ENCODE data around the gene RPUSD3.
A peak's percentile ranks its signal among the peaks of the same experiment; 100 is the strongest.
"Not testable (repeated sequence)": the region's sequence is repeated elsewhere in the genome, so short reads cannot be mapped to it uniquely, and the experiment has no call there.

The RPUSD3 gene, protein sequence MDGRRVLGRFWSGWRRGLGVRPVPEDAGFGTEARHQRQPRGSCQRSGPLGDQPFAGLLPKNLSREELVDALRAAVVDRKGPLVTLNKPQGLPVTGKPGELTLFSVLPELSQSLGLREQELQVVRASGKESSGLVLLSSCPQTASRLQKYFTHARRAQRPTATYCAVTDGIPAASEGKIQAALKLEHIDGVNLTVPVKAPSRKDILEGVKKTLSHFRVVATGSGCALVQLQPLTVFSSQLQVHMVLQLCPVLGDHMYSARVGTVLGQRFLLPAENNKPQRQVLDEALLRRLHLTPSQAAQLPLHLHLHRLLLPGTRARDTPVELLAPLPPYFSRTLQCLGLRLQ

GRCh38 chr3:9843715-9844438 lies at the start of gene RPUSD3:
TSS of gene RPUSD3 (minus strand) at chr3:9844008. CDS start at chr3:9843990, 18 bp downstream.
- peak; percentile 95 to 96 for DNase-seq (ENCODE audit: low read depth in 2 of 2, low spot score in 1 of 2)

DNA sequence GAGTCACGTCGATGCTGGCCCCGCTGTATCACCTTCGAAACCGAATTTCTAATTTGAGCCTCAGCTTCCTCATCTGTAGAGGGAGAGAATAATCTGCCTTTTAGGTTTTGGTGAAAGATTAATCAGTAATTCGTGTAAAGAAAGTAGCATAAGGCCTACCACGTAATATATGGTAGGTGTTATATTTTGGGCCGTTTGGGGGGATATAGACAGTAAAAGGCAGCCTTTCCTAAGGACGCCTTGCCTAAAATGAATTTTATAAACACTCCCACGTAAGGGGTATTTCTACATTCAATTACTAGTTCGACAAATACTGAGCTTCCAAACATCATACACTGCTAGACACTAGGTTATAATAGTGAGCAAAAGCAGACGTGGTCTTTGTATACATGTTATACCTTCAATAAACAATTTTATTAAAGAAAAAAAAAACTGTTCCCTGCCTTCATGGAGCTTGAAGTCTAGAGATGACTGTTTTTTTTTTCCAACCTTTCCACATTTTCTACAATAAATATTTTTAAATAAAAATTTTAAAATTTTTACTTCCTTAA lies 47.3 kb upstream of the RPUSD3 start:
- no peak for DNase-seq (ENCODE audit: low read depth in 2 of 2, low spot score in 1 of 2)

DNA sequence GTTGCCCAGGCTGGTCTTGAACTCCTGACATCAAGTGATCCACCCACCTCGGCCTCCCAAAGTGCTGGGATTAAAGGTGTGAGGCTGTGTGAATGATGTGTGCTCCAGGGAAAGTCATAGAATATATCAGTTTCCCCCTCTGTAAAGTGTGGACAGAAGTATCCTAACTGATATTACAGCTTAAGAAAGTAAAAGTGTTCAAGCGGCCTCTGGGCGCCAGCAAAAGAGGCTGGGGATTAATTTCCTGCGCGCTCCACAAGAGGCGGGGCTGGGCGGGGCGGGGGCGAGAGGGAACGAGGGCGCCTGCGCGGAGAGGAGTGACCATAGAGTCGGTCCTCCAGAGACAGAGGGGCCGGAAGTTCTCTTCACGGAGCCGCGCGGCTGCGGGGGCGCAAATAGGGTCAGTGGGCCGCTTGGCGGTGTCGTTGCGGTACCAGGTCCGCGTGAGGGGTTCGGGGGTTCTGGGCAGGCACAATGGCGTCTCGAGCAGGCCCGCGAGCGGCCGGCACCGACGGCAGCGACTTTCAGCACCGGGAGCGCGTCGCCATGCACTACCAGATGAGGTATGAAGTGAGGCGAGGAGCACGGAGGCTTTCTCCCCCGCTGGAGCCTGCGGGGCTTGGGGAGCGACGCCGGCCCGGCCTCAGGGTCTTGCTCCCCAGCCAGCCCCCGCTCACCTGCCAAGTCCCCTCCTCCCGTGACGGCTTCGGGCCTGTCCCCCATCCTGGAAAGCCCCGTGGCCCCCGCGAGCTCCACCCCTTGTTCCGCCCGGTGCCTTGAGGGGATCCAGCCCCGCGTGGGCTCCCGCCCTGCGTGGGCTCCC lies 46.7 kb upstream of the RPUSD3 start, which contains the start of gene JAGN1:
Gene JAGN1 (plus strand): TSS at position 362 of the 823 bp plus-strand sequence. CDS start 113 bp downstream, at position 475.
- DNase-seq (ENCODE audit: low read depth in 2 of 2, low spot score in 1 of 2), result peak; percentile 83 to 86

GRCh38 chr3:9889405-9889804 lies 45.6 kb upstream of the RPUSD3 start:
- DNase-seq (ENCODE audit: low read depth in 2 of 2, low spot score in 1 of 2), result no peak

- no peak for DNase-seq (ENCODE audit: low read depth in 2 of 2, low spot score in 1 of 2)
Observed at GRCh38 chr3:9888540-9888939, 44.7 kb upstream of the RPUSD3 start.

- no peak for DNase-seq (ENCODE audit: low read depth in 2 of 2, low spot score in 1 of 2)
Observed at GRCh38 chr3:9887480-9887879, 43.7 kb upstream of the RPUSD3 start.

DNA sequence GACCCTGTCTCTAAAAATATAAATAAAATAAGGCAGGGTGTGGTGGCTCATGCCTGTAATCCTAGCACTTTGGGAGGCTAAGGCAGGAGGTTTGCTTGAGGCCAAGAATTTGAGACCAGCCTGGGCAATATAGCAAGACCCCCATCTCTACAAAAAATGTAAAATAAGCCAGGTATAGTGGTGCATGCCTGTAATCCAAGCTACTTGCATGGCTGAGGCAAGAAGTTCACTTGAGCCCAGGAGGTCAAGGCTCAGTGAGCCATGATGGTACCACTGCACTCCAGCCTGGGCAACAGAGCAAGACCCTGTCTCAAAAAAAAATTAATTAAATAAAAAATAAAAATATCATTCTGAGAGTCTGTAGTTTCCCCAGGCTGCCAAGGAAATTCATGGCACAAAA lies 42.5 kb upstream of the RPUSD3 start:
- no peak for DNase-seq (ENCODE audit: low read depth in 2 of 2, low spot score in 1 of 2)

GRCh38 chr3:9884555-9885165 lies 40.9 kb upstream of the RPUSD3 start:
- DNase-seq (ENCODE audit: low read depth in 2 of 2, low spot score in 1 of 2), result no peak

- DNase-seq (ENCODE audit: low read depth in 2 of 2, low spot score in 1 of 2), result no peak
Observed at GRCh38 chr3:9883706-9884554, 40.1 kb upstream of the RPUSD3 start.

- no peak for DNase-seq (ENCODE audit: low read depth in 2 of 2, low spot score in 1 of 2)
Observed at GRCh38 chr3:9881441-9881840, 37.6 kb upstream of the RPUSD3 start.

DNA sequence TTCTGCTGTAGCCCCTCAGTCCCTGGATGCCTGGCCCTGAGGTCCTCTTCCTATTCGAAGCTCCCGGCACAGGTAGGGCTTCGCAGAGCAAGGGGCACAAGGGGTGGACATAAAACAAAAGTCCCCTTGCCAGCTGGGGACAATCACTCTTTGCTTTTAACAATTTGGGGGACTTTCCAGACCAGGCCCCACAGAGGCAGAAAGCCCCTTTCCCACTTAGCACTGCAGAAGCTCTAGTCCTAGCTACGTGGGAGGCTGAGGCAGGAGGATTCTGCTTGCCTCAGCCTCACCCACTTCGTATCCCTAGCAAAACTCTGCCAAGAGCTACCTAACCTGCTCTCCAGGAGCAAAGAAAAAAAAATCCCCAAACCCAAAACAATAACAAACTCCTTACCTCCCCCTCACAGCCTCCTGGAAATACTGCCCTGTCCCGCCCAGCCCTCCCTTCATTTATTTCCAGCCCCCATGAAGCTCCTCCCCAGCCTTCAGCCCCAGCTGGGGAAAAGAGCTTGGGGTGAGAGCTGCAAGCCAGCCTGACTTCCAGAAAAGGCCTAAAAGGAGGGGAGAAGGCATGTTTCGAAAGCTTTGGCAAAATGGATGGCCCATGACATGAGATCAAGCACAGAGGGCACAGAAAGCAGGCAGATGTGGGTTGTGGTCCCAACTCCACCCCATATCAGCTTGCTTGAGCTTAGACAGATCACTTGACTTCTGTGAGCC lies 36.2 kb upstream of the RPUSD3 start, which contains the start of gene CIDEC:
Gene CIDEC (minus strand): TSS at position 424 of the 720 bp plus-strand sequence. CDS start 1,767 bp downstream, outside the sequence.
- no peak for DNase-seq (ENCODE audit: low read depth in 2 of 2, low spot score in 1 of 2)

- DNase-seq (ENCODE audit: low read depth in 2 of 2, low spot score in 1 of 2), result no peak
Observed at GRCh38 chr3:9878700-9879099, 34.9 kb upstream of the RPUSD3 start.

DNA sequence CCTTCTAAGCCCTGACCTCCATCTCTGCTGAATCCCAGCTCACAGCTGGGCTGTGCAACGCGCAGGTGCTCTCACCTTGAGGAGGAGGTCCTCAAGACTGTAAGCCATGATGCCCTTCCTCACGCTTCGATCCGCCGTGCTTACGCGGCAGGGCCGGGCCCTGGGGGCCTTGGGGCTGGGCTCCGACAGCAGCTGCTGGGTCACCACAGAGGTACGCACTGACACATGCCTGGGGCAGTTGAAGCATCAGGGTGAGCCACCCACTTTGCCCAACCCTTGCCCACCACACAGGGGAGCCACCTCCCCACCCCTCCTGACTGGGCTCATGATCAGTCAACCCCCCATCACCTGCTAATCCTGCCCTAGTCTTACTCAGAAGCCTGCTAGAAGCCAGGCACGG lies 33.2 kb upstream of the RPUSD3 start:
- DNase-seq (ENCODE audit: low read depth in 2 of 2, low spot score in 1 of 2), result no peak

GRCh38 chr3:9876255-9876654 lies 32.4 kb upstream of the RPUSD3 start:
- not testable (repeated sequence) for DNase-seq (ENCODE audit: low read depth in 2 of 2, low spot score in 1 of 2)

DNA sequence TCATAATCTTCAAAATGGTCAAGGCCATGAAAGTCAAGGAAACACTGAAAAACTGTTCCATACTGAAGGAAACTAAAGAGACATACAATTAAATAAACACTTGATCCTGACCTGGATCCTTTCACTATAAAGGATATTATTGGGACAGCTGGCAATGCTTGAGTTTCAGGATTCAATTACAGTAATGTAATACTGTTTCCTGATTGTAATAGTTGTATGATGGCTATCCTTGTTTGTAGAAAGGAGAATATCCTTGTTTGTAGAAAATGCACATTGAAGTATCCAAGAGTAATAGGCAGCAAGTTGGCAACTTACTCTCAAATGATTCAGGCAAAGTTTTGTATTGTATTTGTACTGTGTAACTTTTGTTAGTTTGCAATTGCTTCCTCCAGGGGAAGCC lies 31.6 kb upstream of the RPUSD3 start:
- DNase-seq (ENCODE audit: low read depth in 2 of 2, low spot score in 1 of 2), result no peak

GRCh38 chr3:9872067-9872466 lies 28.3 kb upstream of the RPUSD3 start:
- DNase-seq (ENCODE audit: low read depth in 2 of 2, low spot score in 1 of 2), result not testable (repeated sequence)

DNA sequence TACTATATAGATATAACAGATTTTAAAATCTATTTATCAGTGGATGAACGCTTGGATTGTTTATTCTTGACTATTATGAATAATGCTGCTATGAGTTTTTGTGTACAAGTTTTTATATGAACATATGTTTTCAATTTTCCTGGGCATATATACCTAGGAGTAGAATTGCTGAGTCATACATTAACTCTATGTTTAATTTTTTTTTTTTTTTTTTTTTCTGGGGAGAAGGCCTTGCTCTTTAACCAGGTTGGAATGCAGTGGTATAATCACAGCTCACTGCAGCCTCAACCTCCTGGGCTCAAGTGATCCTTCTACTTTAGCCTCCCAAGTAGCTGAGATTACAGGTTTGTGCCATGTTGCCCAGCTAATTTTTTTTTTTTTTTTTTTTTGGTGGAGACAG lies 27.2 kb upstream of the RPUSD3 start:
- DNase-seq (ENCODE audit: low read depth in 2 of 2, low spot score in 1 of 2), result no peak

DNA sequence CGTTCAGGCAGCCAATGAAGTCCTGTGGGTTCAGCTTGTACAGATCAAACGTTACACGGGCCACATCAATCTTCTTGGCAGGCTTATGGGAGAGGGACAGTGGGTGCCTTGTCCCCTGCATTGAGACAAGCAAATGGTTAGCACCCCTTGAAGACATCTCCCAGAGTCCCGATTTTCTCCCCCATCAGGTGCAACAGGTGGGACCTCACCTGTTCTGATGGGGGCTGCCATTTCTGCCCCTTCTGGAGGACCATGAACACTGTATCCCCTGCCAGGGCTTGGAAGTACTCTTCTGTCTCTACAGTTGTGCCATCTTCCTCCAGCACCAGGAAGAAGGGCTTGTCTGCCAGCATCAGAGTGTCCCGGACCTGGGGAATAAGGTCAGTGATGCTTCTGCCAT lies 26.1 kb upstream of the RPUSD3 start:
- DNase-seq (ENCODE audit: low read depth in 2 of 2, low spot score in 1 of 2), result no peak

- no peak for DNase-seq (ENCODE audit: low read depth in 2 of 2, low spot score in 1 of 2)
Observed at GRCh38 chr3:9867106-9867505, 23.3 kb upstream of the RPUSD3 start.

Data from stimulated activated CD8-positive, alpha-beta memory T cell treated with anti-CD3 and anti-CD28 coated beads, Interleukin-4, amount 100 ng/mL, for 1 hour (primary cell).